Cardiac fibroblast (primary cell): ENCODE measurements around the gene FRS2.

Experiments used
- DNase-seq, 2 donors: peaks; one replicate each; pipeline versions ENCODE4 v3.0.0 to v3.0.0-alpha.2; 2010; ENCODE audit warnings: low read depth in 2 of 2
- H3K4me3 ChIP-seq, 2 donors: replicated peaks in 1 of 2; 1 replicate in 1 of 2; 2 replicates in 1 of 2; pipeline ENCODE4 v1.5.1; 2011; ENCODE audit warnings: low read depth in 2 of 2, low read length in 2 of 2, mild to moderate bottlenecking in 2 of 2, moderate library complexity in 1 of 2
- TF ChIP-seq, protein P1 (sequence below): IDR thresholded peaks from one replicate; pipeline ENCODE4 v1.5.1; 2011; ENCODE audit warnings: low read depth, mild to moderate bottlenecking, low read length, inconsistent platforms

Gene FRS2

GRCh38 chr12:69430942-69431590 lies 39.1 kb upstream of the FRS2 start:
- TF ChIP-seq, protein P1, sequence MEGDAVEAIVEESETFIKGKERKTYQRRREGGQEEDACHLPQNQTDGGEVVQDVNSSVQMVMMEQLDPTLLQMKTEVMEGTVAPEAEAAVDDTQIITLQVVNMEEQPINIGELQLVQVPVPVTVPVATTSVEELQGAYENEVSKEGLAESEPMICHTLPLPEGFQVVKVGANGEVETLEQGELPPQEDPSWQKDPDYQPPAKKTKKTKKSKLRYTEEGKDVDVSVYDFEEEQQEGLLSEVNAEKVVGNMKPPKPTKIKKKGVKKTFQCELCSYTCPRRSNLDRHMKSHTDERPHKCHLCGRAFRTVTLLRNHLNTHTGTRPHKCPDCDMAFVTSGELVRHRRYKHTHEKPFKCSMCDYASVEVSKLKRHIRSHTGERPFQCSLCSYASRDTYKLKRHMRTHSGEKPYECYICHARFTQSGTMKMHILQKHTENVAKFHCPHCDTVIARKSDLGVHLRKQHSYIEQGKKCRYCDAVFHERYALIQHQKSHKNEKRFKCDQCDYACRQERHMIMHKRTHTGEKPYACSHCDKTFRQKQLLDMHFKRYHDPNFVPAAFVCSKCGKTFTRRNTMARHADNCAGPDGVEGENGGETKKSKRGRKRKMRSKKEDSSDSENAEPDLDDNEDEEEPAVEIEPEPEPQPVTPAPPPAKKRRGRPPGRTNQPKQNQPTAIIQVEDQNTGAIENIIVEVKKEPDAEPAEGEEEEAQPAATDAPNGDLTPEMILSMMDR = no peak
- H3K4me3 ChIP-seq = no peak overlapping the region
- DNase-seq = no peak

- DNase-seq = no peak
- TF ChIP-seq, protein P1 = no peak
- H3K4me3 ChIP-seq = no peak overlapping the region
Measured at GRCh38 chr12:69431591-69432222, 38.5 kb upstream of the FRS2 start.

GRCh38 chr12:69433653-69434052 lies 36.5 kb upstream of the FRS2 start:
- no peak overlapping the region for H3K4me3 ChIP-seq
- DNase-seq = no peak
- TF ChIP-seq, protein P1 = no peak

DNA sequence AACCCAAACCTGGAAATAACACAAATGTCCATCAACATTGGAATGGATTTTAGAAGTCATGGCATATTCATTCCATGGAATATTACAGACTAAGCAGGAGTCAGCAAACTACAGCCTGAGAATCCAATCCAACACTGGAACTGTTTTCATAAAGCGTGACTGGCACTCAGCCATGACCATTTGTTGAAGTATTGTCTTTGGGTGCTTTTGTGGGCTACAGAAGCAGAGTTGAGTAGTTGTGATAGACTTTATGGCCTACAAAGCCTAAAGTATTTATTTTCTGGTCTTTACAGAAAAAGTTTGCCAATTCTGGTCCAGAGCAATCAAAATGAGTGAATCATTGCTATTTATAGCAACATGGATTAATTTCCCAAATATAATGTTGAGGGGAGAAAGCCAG lies 34.5 kb upstream of the FRS2 start:
- DNase-seq = peak; percentile 29
- no peak overlapping the region for H3K4me3 ChIP-seq
- TF ChIP-seq, protein P1 = no peak

GRCh38 chr12:69437073-69437472 lies 33.1 kb upstream of the FRS2 start:
- no peak overlapping the region for H3K4me3 ChIP-seq
- TF ChIP-seq, protein P1 = no peak
- no peak for DNase-seq

- no peak for DNase-seq
- TF ChIP-seq, protein P1 = no peak
- H3K4me3 ChIP-seq = no peak overlapping the region
Measured at GRCh38 chr12:69438539-69438938, 31.6 kb upstream of the FRS2 start.
